Keratinocyte (primary cell): ENCODE data around the gene DGKH. TPM values are rescaled to one million over a fixed set of nuclear protein-coding genes. Genes with fewer than 3 reads are reported as not detected.

ENCODE experiments used
- DNase-seq: peaks from one replicate; pipeline ENCODE4 v3.0.0-alpha.2; 2011; ENCODE audit warnings: low read depth, missing footprints, low spot score
- FAIRE-seq: peaks from 2 replicates; lab custom pipeline; 2011; peaks lifted over from hg19 to GRCh38; lab: Jason Lieb, UNC
- H2AFZ ChIP-seq: 2 replicates; pipeline ENCODE4 v1.6.0; 2012; ENCODE audit warnings: low read length, control low read depth, inconsistent platforms; ENCODE audit not compliant: control insufficient read depth
- H3K27ac ChIP-seq: 2 replicates; pipeline ENCODE4 v1.5.1; 2011; ENCODE audit warnings: low read length; ENCODE audit not compliant: control insufficient read depth, insufficient read depth
- H3K27me3 ChIP-seq: 3 replicates; pipeline ENCODE4 v1.6.0; 2011; ENCODE audit warnings: low read length; ENCODE audit not compliant: control insufficient read depth, insufficient read depth; ENCODE audit errors: extremely low read depth
- H3K36me3 ChIP-seq, 2 experiments: 2 replicates in 1 of 2; 3 replicates in 1 of 2; pipeline ENCODE4 v1.5.1; 2011; ENCODE audit warnings: low read length in 2 of 2, mild to moderate bottlenecking in 1 of 2; ENCODE audit not compliant: control insufficient read depth in 2 of 2, insufficient read depth in 2 of 2; ENCODE audit errors: extremely low read depth in 1 of 2
- H3K4me1 ChIP-seq: 3 replicates; pipeline ENCODE4 v1.5.1; 2011; ENCODE audit warnings: low read length; ENCODE audit not compliant: control insufficient read depth, insufficient read depth; ENCODE audit errors: extremely low read depth
- H3K4me2 ChIP-seq: 3 replicates; pipeline ENCODE4 v1.6.0; 2011; ENCODE audit warnings: low read depth, low read length; ENCODE audit not compliant: control insufficient read depth, insufficient read depth; ENCODE audit errors: extremely low read depth
- H3K4me3 ChIP-seq, 3 experiments: fragments of 200-600 bp in 1 of 3; sonication (generic) in 1 of 3; 2 replicates in 2 of 3; 3 replicates in 1 of 3; pipeline ENCODE4 v1.5.1; 2011 to 2016; ENCODE audit warnings: low read length in 3 of 3, mild to moderate bottlenecking in 3 of 3, control low read depth in 2 of 3, inconsistent platforms in 1 of 3, low read depth in 1 of 3, mixed read lengths in 1 of 3, mixed run types in 1 of 3, moderate library complexity in 1 of 3; ENCODE audit not compliant: control insufficient read depth in 2 of 3, insufficient read depth in 2 of 3; ENCODE audit errors: extremely low read depth in 1 of 3
- H3K79me2 ChIP-seq: 2 replicates; pipeline ENCODE4 v1.6.0; 2012; ENCODE audit warnings: low read length; ENCODE audit not compliant: control insufficient read depth, insufficient read depth
- H3K9ac ChIP-seq: 3 replicates; pipeline ENCODE4 v1.6.0; 2011; ENCODE audit warnings: low read length; ENCODE audit not compliant: control insufficient read depth, insufficient read depth; ENCODE audit errors: extremely low read depth
- H3K9me1 ChIP-seq: 3 replicates; pipeline ENCODE4 v1.6.0; 2011; ENCODE audit warnings: low read length; ENCODE audit not compliant: control insufficient read depth, insufficient read depth; ENCODE audit errors: extremely low read depth
- H3K9me3 ChIP-seq: 2 replicates; pipeline ENCODE4 v1.5.1; 2012; ENCODE audit warnings: low read depth, low read length; ENCODE audit not compliant: control insufficient read depth
- H4K20me1 ChIP-seq: 3 replicates; pipeline ENCODE4 v1.6.0; 2011; ENCODE audit warnings: low read length; ENCODE audit not compliant: control insufficient read depth, insufficient read depth; ENCODE audit errors: extremely low read depth
- CTCF ChIP-seq, 3 experiments: IDR thresholded peaks in 1 of 3; conservative IDR thresholded peaks in 1 of 3; optimal IDR thresholded peaks in 1 of 3; 2 replicates in 2 of 3; 3 replicates in 1 of 3; pipeline versions ENCODE3 to v1.5.1; 2011; ENCODE audit warnings: low read length in 3 of 3, mild to moderate bottlenecking in 3 of 3, moderate library complexity in 2 of 3, control low read depth in 1 of 3, inconsistent platforms in 1 of 3; ENCODE audit not compliant: insufficient read depth in 2 of 3; ENCODE audit errors: extremely low read depth in 1 of 3
- EZH2 ChIP-seq: IDR thresholded peaks from one replicate; pipeline ENCODE4 v1.6.1; 2012; ENCODE audit warnings: inconsistent platforms, mild to moderate bottlenecking, low read length, moderate library complexity
- dilution Hi-C: fragments of 300-500 bp; cut with MboI; formaldehyde crosslinking; loops from one replicate; pipeline ENCODE4 v1.7.0; 2020; ENCODE audit warnings: low sequenced_read_pairs; ENCODE audit not compliant: extremely low pct_ligation_motif_present
- polyA plus RNA-seq, 5 experiments: library from polyadenylated mRNA; depleted of rRNA in 3 of 5; stranded (reverse) in 3 of 5; stranded (forward) in 1 of 5; unstranded in 1 of 5; fragments of >200 nt; gene quantifications; 1 replicate in 1 of 5; 2 replicates in 3 of 5; 3 replicates in 1 of 5; pipeline versions ENCODE4 v1.2.1 to v1.2.3, GENCODE V29; 2011 to 2012; ENCODE audit warnings: missing spikeins in 2 of 5, low read depth in 1 of 5, low replicate concordance in 1 of 5

Gene DGKH
- polyA plus RNA-seq, 1 donor (not counting 4 experiments of a cell fraction or from before 2014, with no cell fraction given): 12.8 TPM

DNA sequence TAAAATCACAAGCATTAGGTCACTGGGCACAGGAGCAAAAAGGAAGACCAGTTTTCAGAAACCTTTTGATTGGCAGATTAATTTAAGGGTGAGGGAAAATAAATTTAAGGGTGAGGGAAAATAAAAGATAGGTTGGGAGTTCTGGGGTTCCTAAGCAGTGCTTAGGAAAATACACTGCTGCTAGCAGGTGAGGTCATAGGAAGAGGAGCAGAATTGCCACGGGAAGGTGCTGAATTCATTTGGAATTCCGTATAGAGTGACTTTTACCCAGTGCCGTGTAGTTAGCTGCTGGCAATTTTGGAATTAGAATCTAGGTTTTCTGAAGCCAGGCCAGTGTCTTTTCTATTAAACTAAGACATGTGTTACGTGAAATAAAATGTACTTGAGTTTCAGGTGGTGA, 59.8 kb downstream of the DGKH start:
- Histone ChIP-seq H2AFZ (no peak overlapping the region), H3K9me3 (no peaks in the 10 kb centered on the region), H4K20me1 (peaks cover 9% of the 10 kb centered on the region), H3K9ac (no peak overlapping the region), H3K27ac (no peak overlapping the region), H3K4me3 (no peak overlapping the region), H3K27me3 (no peaks in the 10 kb centered on the region), H3K4me2 (no peak overlapping the region), H3K36me3 (no peaks in the 10 kb centered on the region), H3K4me1 (peaks cover 33% of the 10 kb centered on the region), H3K79me2 (peaks cover 62% of the 10 kb centered on the region), H3K9me1 (peaks cover 6% of the 10 kb centered on the region)
- FAIRE-seq (no peak), DNase-seq (no peak)
- dilution Hi-C loops: no loop called here
- TF ChIP-seq CTCF (optimal IDR thresholded peaks at IDR 0.05 in 1 of 3, IDR thresholded peaks at IDR 0.05 in 1 of 3, conservative IDR thresholded peaks at IDR 0.05 in 1 of 3; ENCODE audit: extremely low read depth in 1 of 3, insufficient read depth in 2 of 3, low read length in 3 of 3): no peak
- no peak for TF ChIP-seq EZH2

GRCh38 chr13:42109957-42110356, 61.5 kb downstream of the DGKH start:
- H3K27ac ChIP-seq: no peak overlapping the region
- H3K9ac ChIP-seq: no peak overlapping the region
- H3K9me3 ChIP-seq: no peaks in the 10 kb centered on the region
- no peak overlapping the region for H3K4me2 ChIP-seq
- DNase-seq (no peak), FAIRE-seq (no peak)
- peaks cover 4% of the 10 kb centered on the region for H4K20me1 ChIP-seq
- H3K4me3 ChIP-seq: no peak overlapping the region
- dilution Hi-C loops: no loop called here
- no peaks in the 10 kb centered on the region for H3K36me3 ChIP-seq
- H2AFZ ChIP-seq: no peak overlapping the region
- H3K9me1 ChIP-seq: peaks cover 6% of the 10 kb centered on the region
- H3K79me2 ChIP-seq: peaks cover 60% of the 10 kb centered on the region
- peaks cover 32% of the 10 kb centered on the region for H3K4me1 ChIP-seq
- H3K27me3 ChIP-seq: no peaks in the 10 kb centered on the region
- TF ChIP-seq EZH2 (no peak), CTCF (optimal IDR thresholded peaks at IDR 0.05 in 1 of 3, IDR thresholded peaks at IDR 0.05 in 1 of 3, conservative IDR thresholded peaks at IDR 0.05 in 1 of 3; ENCODE audit: extremely low read depth in 1 of 3, insufficient read depth in 2 of 3, low read length in 3 of 3) (no peak)
